GM12801 (cell line): ENCODE results near the gene KCNG4.

Experiments
- TF ChIP-seq, protein P1 (sequence below): IDR thresholded peaks from one replicate; pipeline ENCODE4 v1.5.1; 2011; ENCODE audit warnings: control low read depth; ENCODE audit not compliant: insufficient read length; ENCODE audit errors: extremely low read depth

Gene KCNG4

DNA sequence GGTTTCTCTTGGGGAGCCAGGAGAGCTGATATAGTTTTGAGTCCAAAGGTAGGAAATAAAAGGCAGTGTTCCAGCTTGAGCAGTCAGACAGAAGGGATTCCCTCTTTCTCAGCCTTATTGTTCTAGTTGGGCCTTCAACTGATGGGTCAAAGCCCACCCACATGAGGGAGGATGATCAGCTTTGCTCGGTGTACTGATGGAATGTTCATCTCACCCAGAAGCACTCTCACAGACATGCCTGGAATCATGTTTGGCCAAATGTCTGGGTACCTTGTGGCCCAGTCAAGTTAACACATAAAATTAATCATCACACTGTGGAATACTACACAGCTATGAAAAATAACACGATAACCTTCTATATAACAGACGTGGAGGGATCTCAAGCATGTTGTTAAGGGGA is 23.1 kb upstream of the KCNG4 start:
- TF ChIP-seq, protein P1, sequence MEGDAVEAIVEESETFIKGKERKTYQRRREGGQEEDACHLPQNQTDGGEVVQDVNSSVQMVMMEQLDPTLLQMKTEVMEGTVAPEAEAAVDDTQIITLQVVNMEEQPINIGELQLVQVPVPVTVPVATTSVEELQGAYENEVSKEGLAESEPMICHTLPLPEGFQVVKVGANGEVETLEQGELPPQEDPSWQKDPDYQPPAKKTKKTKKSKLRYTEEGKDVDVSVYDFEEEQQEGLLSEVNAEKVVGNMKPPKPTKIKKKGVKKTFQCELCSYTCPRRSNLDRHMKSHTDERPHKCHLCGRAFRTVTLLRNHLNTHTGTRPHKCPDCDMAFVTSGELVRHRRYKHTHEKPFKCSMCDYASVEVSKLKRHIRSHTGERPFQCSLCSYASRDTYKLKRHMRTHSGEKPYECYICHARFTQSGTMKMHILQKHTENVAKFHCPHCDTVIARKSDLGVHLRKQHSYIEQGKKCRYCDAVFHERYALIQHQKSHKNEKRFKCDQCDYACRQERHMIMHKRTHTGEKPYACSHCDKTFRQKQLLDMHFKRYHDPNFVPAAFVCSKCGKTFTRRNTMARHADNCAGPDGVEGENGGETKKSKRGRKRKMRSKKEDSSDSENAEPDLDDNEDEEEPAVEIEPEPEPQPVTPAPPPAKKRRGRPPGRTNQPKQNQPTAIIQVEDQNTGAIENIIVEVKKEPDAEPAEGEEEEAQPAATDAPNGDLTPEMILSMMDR: no peak

DNA sequence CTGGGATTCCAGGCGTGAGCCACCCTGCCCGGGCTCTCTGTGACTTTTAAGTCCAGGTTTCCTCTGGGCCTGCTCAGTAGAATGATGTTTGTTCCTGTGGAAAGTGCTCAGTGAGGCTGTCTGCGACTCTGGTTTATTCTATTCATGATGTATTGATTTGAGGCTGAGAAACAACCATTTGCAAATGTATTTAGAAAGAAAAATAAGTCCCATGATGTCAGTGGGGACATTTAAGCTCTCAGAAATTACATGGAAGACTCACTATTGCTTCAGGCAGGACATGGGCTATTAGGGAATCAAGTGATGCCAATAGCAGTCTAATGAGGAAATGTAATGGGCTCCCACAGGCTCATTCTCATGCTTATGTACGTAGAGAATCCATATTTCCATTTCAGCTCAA is 22.2 kb upstream of the KCNG4 start:
- TF ChIP-seq, protein P1: no peak

DNA sequence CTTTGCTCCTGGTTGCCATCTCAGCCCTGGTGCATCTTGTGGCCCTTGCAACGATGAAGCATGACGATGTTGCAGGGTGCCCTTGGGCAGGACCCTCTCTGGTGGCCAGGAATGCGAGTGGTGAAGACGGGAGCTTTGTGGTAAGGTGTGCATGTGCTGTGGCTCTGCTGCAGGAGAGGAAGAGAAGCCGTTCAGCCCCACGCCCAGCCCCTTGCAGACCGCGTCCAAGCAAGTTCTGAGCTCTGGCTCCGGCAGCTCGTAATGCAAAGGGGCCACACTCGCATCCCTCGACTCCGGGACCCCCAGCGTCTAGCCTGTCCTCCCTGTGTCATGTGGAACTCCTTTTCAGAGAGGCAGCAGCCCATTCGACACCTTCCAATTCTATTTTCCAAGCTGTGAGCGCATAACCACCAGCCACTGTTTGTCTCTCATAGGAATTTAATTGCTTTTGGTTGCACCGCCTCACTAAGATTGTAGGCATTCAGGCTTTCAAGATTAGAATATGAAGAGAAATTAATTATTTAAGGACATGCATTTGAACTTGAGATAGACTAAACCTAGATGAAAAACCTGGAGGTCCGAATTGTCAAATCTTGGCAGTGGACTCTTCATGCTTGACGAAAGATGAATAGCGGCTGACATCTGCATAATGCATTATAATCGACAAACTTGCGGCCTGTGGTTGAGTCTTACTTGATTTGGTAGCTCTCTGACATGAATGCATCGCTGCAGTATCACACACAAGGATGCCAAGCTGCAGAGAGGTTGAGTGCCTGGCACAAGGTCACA is 21.1 kb upstream of the KCNG4 start:
- TF ChIP-seq, protein P1: no peak

DNA sequence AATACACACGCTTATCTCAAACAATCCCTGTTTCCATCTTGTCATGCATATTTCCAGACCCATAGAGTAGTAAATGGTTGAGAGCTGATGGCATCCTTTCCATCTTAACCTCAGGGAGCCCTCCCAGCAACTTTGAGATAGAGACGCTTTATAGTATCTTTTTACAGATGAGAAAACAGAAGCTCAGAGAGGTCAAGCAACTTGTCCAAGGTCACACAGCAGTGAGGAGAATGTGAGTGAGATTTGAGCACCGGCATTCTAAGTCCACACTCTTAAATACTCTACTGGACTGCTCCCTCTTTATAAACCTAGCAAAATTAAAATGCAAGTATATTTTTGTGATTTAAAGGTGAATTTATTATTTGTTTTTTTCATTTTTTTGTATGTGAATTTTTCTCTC is 19.9 kb upstream of the KCNG4 start:
- TF ChIP-seq, protein P1: no peak

DNA sequence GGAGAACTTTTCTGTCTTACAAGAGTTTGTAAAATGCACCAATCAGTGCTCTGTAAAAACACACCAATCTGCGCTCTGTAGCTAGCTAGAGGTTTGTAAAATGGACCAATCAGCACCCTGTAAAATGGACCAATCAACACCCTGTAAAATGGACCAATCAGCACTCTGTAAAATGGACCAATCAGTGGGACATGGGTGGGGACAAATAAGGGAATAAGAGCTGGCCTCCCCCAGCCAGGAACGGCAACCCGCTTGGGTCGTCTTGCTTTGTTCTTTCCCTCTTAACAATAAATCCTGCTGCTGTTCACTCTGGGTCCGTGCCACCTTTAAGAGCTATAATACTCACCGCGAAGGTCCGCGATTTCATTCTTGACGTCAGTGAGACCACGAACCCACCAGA is 18.5 kb upstream of the KCNG4 start:
- TF ChIP-seq, protein P1: no peak

DNA sequence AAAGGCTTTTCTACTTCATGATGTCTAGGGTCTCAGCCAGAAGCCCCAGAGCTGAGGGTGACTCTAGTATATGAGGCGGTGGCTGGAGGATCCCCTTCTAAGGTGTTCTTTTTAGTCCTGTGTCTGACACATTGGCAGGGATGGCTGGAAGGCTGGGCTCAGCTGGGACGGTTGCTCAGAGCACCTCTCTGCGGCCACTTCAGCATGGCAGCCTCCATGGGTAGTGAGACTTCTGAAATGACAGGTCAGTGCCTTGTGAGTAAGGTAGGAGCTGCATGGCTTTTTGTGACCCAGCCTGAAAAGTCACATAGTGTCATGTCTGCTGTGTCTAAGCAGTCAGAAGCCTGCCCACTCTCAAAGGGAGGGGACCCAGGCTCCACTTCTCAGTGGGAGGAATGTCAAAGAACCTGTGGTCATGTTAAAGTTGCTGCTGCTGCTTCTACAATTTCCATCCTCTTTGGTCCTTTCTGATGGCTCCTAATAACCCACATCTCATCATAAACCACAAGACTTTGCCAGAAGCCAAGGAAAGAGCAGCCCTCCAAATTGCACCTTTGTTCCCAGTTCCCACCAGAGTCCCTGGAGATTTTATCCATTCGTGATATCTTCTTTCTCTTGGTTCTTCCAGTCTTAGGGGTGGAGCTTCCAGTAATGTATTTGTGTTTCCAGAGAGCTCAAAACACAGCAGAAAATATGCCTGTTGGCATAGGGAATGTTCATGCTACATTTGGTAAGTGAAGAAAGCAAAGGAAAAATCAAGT is 15.4 kb upstream of the KCNG4 start:
- TF ChIP-seq, protein P1: no peak

DNA sequence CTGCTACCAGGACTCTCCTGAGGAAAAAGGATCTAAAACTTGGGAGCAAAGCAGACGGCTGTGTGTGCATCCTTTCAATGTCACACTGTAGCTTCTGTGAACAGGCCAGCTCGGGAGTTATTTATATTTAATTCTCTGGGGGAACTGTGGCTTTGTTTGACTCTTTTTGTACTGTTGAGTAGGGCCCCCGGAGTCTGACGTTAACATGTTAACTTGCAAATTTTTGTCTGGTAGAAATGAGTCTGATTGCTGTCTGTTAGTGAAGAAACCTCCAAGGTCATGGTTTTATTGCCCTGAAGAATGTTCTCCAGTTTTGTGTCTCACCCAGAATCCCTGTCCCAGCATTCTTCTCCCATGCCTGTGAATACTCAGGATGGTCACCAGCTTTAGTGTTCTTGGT is 14.2 kb upstream of the KCNG4 start:
- TF ChIP-seq, protein P1: no peak
